GM12878 (cell line): Measurements from ENCODE around the gene PPT1. TPM values are rescaled to one million over a fixed set of nuclear protein-coding genes. Genes with fewer than 3 reads are reported as not detected.

ENCODE experiments used
- ATAC-seq: fragments of 200-7000 bp; cut with Tn5 transposase; 3 replicates; pipeline ENCODE4 v1.9.1; 2020; ENCODE audit warnings: mild to moderate bottlenecking, moderate library complexity
- BruUV-seq: library from RNA; stranded (reverse); fragments of 400-500 nt; replicated peaks from 2 replicates; lab custom pipeline; 2021; lab: Mats Ljungman, UMichigan
- CTCF ChIA-PET: fragments of 300-600 bp; sonication (Branson Sonifier 250); formaldehyde crosslinking; extraction: SDS; loops from one replicate; lab custom pipeline; 2021; ENCODE audit warnings: inconsistent platforms; lab: Yijun Ruan, JAX
- POLR2A ChIA-PET: fragments of 350-600 bp; formaldehyde crosslinking; extraction: SDS; loops from one replicate; lab custom pipeline; 2021; ENCODE audit warnings: inconsistent platforms; lab: Charles Lee
- RAD21 ChIA-PET: fragments of 300-600 bp; sonication (Branson Sonifier 250); formaldehyde crosslinking; loops from one replicate; lab custom pipeline; 2023; ENCODE audit warnings: antibody characterized with exemption; ENCODE audit not compliant: unreplicated experiment; lab: Charles Lee
- SMC1A ChIA-PET: fragments of 300-600 bp; sonication (Branson Sonifier 250); formaldehyde crosslinking; loops from one replicate; lab custom pipeline; 2023; ENCODE audit not compliant: unreplicated experiment, uncharacterized antibody; lab: Charles Lee
- DNase-seq: peaks from one replicate; pipeline ENCODE4 v3.0.0-alpha.2; 2011; ENCODE audit warnings: low read depth, low spot score
- FAIRE-seq: peaks from 3 replicates; lab custom pipeline; 2011; peaks lifted over from hg19 to GRCh38; lab: Jason Lieb, UNC
- H2AFZ ChIP-seq: 2 replicates; pipeline ENCODE4 v1.6.0; 2011; ENCODE audit warnings: low read depth, low read length, control low read depth; ENCODE audit not compliant: control insufficient read depth
- H3K27ac ChIP-seq: 2 replicates; pipeline ENCODE4 v1.5.1; 2011; ENCODE audit warnings: control low read depth; ENCODE audit not compliant: control insufficient read depth, insufficient read depth
- H3K27me3 ChIP-seq, 2 experiments: replicated peaks in 1 of 2; 2 replicates each; pipeline versions ENCODE4 v1.6.0 to v1.6.1; 2011; ENCODE audit warnings: low read length in 1 of 2; ENCODE audit not compliant: control insufficient read depth in 2 of 2, insufficient read depth in 2 of 2
- H3K36me3 ChIP-seq, 2 experiments: 2 replicates each; pipeline ENCODE4 v1.5.1; 2011; ENCODE audit warnings: low read length in 1 of 2; ENCODE audit not compliant: control insufficient read depth in 2 of 2, insufficient read depth in 2 of 2
- H3K4me1 ChIP-seq: 2 replicates; pipeline ENCODE4 v1.6.1; 2011; ENCODE audit warnings: mild to moderate bottlenecking, low read length, moderate library complexity, mixed read lengths; ENCODE audit not compliant: control insufficient read depth, insufficient read depth
- H3K4me2 ChIP-seq: 2 replicates; pipeline ENCODE4 v1.6.0; 2011; ENCODE audit warnings: control low read depth; ENCODE audit not compliant: control insufficient read depth, insufficient read depth
- H3K4me3 ChIP-seq: fragments of 200-600 bp; sonication (generic); 2 replicates; pipeline ENCODE4 v1.5.1; 2016
- H3K79me2 ChIP-seq: 2 replicates; pipeline ENCODE4 v1.6.0; 2011; ENCODE audit warnings: low read length; ENCODE audit not compliant: control insufficient read depth, insufficient read depth
- H3K9ac ChIP-seq: 2 replicates; pipeline ENCODE4 v1.8.0; 2011; ENCODE audit warnings: low read length, control low read depth, mixed read lengths; ENCODE audit not compliant: control insufficient read depth, insufficient read depth
- H3K9me3 ChIP-seq: replicated peaks from 3 replicates; pipeline ENCODE4 v1.5.1; 2011; ENCODE audit warnings: mild to moderate bottlenecking, low read length; ENCODE audit not compliant: control insufficient read depth, insufficient read depth
- H4K20me1 ChIP-seq: 2 replicates; pipeline ENCODE4 v1.6.0; 2011; ENCODE audit not compliant: control insufficient read depth, insufficient read depth
- KDM1A ChIP-seq: fragments of 200-600 bp; sonication (generic); IDR thresholded peaks from 2 replicates; pipeline ENCODE4 v1.6.1; 2016; ENCODE audit warnings: borderline replicate concordance
- NR2F1 ChIP-seq: fragments of 450-650 bp; conservative IDR thresholded peaks from 2 replicates; pipeline ENCODE4 v1.6.1; 2017; ENCODE audit warnings: mild to moderate bottlenecking
- TAF1 ChIP-seq: IDR thresholded peaks from 2 replicates; pipeline ENCODE4 v1.6.1; 2011; ENCODE audit warnings: mild to moderate bottlenecking, low read depth, low read length, borderline replicate concordance
- WGBS: methylation state at CpG from one replicate; pipeline ENCODE4 v1.1.6; 2016; ENCODE audit warnings: low lambda C conversion rate; ENCODE audit not compliant: insufficient replicate concordance, insufficient coverage; ENCODE audit errors: missing lambda C conversion rate; 5-methylcytosine and 5-hydroxymethylcytosine counted together
- in situ Hi-C: fragments of 300-500 bp; cut with MboI; formaldehyde crosslinking; loops from 9 replicates; pipeline ENCODE4 v1.14.3; 2018; ENCODE audit warnings: mixed read lengths
- intact Hi-C: fragments of 100-400 bp; cut with micrococcal nuclease; formaldehyde crosslinking; loops from one replicate; pipeline ENCODE4 v1.14.2; 2022; ENCODE audit not compliant: unreplicated experiment
- polyA plus RNA-seq, 11 experiments: library from polyadenylated mRNA; depleted of rRNA in 4 of 11; unstranded in 6 of 11; stranded (reverse) in 5 of 11; fragments of >200 nt; fragmentation: Nextera tagmentation in 4 of 11; fragmentation: Illumina TruSeq in 1 of 11; extraction: Ambion mirVana in 4 of 11; extraction: Trizol in 1 of 11; gene quantifications; 1 replicate in 1 of 11; 2 replicates in 10 of 11; pipeline versions ENCODE4 v1.2.1 to v1.2.3, GENCODE V29; 2011 to 2016; ENCODE audit warnings: inconsistent platforms in 2 of 11, missing spikeins in 2 of 11, low read depth in 1 of 11
- total RNA-seq, 4 experiments: library from RNA; depleted of rRNA in 3 of 4; stranded (reverse); fragments of >200 nt in 3 of 4; fragmentation: Illumina TruSeq in 1 of 4; extraction: Trizol in 1 of 4; gene quantifications; 2 replicates each; pipeline versions ENCODE4 v1.2.1 to v1.2.3, GENCODE V29; 2013 to 2021

The PPT1 gene
- total and polyA plus RNA-seq, 10 of the 15 experiments (the other 5 are each of a cell fraction or from before 2014, with no cell fraction given) = 50.4 to 147 (median 103) TPM

GRCh38 chr1:40102038-40102437 is 5.0 kb upstream of the PPT1 start:
- no peak overlapping the region for H2AFZ ChIP-seq
- H3K4me2 ChIP-seq = no peak overlapping the region
- H3K9ac ChIP-seq = no peak overlapping the region
- no peaks in the 10 kb centered on the region for H3K36me3 ChIP-seq
- no peaks in the 10 kb centered on the region; the same call in 2 of the 3 replicates for H3K9me3 ChIP-seq
- no TSS peak for BruUV-seq
- H3K27ac ChIP-seq = no peak overlapping the region
- CTCF ChIA-PET = interaction anchor here (1.1 to 2.7 kb wide), 4 partner anchors 42 to 237 kb away, joined by 3 to 6 read pairs (median 3); no protein-coding TSS in a partner anchor
- in situ Hi-C loops (no loop called here), intact Hi-C loops (no loop called here)
- POLR2A ChIA-PET = interaction anchor here (0.6 to 1.2 kb wide), 2 partner anchors 233 to 242 kb away, joined by 3 to 4 read pairs; no protein-coding TSS in a partner anchor
- TF ChIP-seq NR2F1 (peak; percentile 28; the same call in 1 of the 2 replicates), TAF1 (no peak)
- H3K4me3 ChIP-seq = no peak overlapping the region
- no peaks in the 10 kb centered on the region for H3K27me3 ChIP-seq
- FAIRE-seq (no peak), ATAC-seq (no peak), DNase-seq (no peak)
- SMC1A ChIA-PET = interaction anchor here (1.2 kb wide), 1 partner anchor 337 kb away, joined by 3 read pairs; no protein-coding TSS in a partner anchor
- no peaks in the 10 kb centered on the region for H4K20me1 ChIP-seq
- peaks cover 4% of the 10 kb centered on the region; the same call in 1 of the 2 replicates for H3K4me1 ChIP-seq
- RAD21 ChIA-PET = no interaction called here
- WGBS = 7% methylated on average over 1 of the region's 1 CpG
- H3K79me2 ChIP-seq = no peaks in the 10 kb centered on the region

GRCh38 chr1:40096646-40096976 is 441 bp downstream of the PPT1 start:
- DNase-seq (peak; percentile 13), ATAC-seq (peak; percentile 68), FAIRE-seq (no peak)
- RAD21 ChIA-PET = no interaction called here
- in situ Hi-C loops = no loop called here
- Histone ChIP-seq H2AFZ (peak overlapping the region; percentile 87), H3K4me1 (peaks cover 4% of the 10 kb centered on the region; the same call in 1 of the 2 replicates), H3K4me2 (peak overlapping the region; percentile 95), H3K27ac (peak overlapping the region; percentile 3; the same call in 1 of the 2 replicates), H3K9ac (peak overlapping the region; percentile 33), H3K79me2 (peaks cover 6% of the 10 kb centered on the region), H4K20me1 (no peaks in the 10 kb centered on the region), H3K9me3 (no peaks in the 10 kb centered on the region), H3K27me3 (no peaks in the 10 kb centered on the region), H3K36me3 (no peaks in the 10 kb centered on the region; a peak in 1 of 4 replicates), H3K4me3 (peak overlapping the region; percentile 76)
- TF ChIP-seq KDM1A (no peak), NR2F1 (0 out of 2 replicates have a peak, but pooled peaks have one; percentile 3)
- POLR2A ChIA-PET = no interaction called here
- 6% methylated on average over 9 of the region's 9 CpGs for WGBS
- BruUV-seq = TSS peak; percentile 68
- CTCF ChIA-PET = no interaction called here
- SMC1A ChIA-PET = interaction anchor here (0.8 to 1.2 kb wide), 2 partner anchors 13 to 354 kb away, joined by 3 to 6 read pairs; partner anchors contain the start of gene ZFP69B
- intact Hi-C loops = loop anchor here (10.0 kb wide), 1 partner anchor 308 kb away; no protein-coding TSS in a partner anchor
